K562 (cell line): ENCODE data around the gene HRAS. TPM values are rescaled to one million over a fixed set of nuclear protein-coding genes. Genes with fewer than 3 reads are reported as not detected.

Experiments
- CAMTA2 ChIP-seq: fragments of 250-450 bp; sonication (Bioruptor Pico); conservative IDR thresholded peaks from 2 replicates; pipeline ENCODE4 v1.5.1; 2022
- CBFB ChIP-seq: sonication (generic); formaldehyde crosslinking; IDR thresholded peaks from 2 replicates; pipeline ENCODE4 v1.4.0; 2020; ENCODE audit warnings: mild to moderate bottlenecking, missing genetic modification reagents
- GTF3C2 ChIP-seq: IDR thresholded peaks from 3 replicates; pipeline ENCODE4 v1.6.1; 2011; ENCODE audit warnings: borderline replicate concordance, mild to moderate bottlenecking, moderate library complexity; ENCODE audit not compliant: insufficient read length; ENCODE audit errors: extremely low read depth
- HDAC3 ChIP-seq: fragments of 450-650 bp; IDR thresholded peaks from 2 replicates; pipeline ENCODE4 v1.6.1; 2018; ENCODE audit warnings: borderline replicate concordance, mild to moderate bottlenecking, moderate library complexity; ENCODE audit not compliant: partially characterized antibody
- MAFF ChIP-seq: IDR thresholded peaks from 2 replicates; pipeline ENCODE4 v1.6.1; 2012; ENCODE audit warnings: low read length, improper control_type of control experiment
- RFX5 ChIP-seq: IDR thresholded peaks from 2 replicates; pipeline ENCODE4 v1.6.1; 2011; ENCODE audit warnings: low read depth, mild to moderate bottlenecking, improper control_type of control experiment, low read length
- SRSF1 ChIP-seq: fragments of 200-400 bp; formaldehyde crosslinking; IDR thresholded peaks from 2 replicates; pipeline ENCODE4 v1.6.1; 2017; ENCODE audit warnings: mild to moderate bottlenecking, low read depth, low read length, moderate library complexity
- TCF7L2 ChIP-seq: fragments of 150-350 bp; IDR thresholded peaks from 2 replicates; pipeline ENCODE4 v1.6.1; 2016; ENCODE audit warnings: low read depth, mild to moderate bottlenecking, low read length, moderate library complexity
- THRAP3 ChIP-seq: fragments of 450-650 bp; IDR thresholded peaks from 2 replicates; pipeline ENCODE4 v1.6.1; 2016; ENCODE audit warnings: mild to moderate bottlenecking, inconsistent platforms, borderline replicate concordance
- WHSC1 ChIP-seq: IDR thresholded peaks from one replicate; pipeline ENCODE4 v1.6.1; 2012; ENCODE audit warnings: low read length, control low read depth, inconsistent platforms
- ZNF76 ChIP-seq: fragments of 250-450 bp; sonication (Bioruptor Pico); IDR thresholded peaks from 2 replicates; pipeline ENCODE4 v1.4.0; 2020; ENCODE audit warnings: mild to moderate bottlenecking, moderate library complexity, borderline replicate concordance
- ZSCAN29 ChIP-seq: fragments of 450-650 bp; IDR thresholded peaks from 2 replicates; pipeline ENCODE4 v1.6.1; 2017
- polyA plus RNA-seq, 8 experiments: library from polyadenylated mRNA; depleted of rRNA in 4 of 8; stranded (reverse) in 5 of 8; unstranded in 3 of 8; fragments of >200 nt; fragmentation: Nextera tagmentation in 2 of 8; fragmentation: Illumina TruSeq in 1 of 8; extraction: Ambion mirVana in 2 of 8; extraction: Trizol in 1 of 8; gene quantifications; 2 replicates each; pipeline versions ENCODE4 v1.2.1 to v1.2.3, GENCODE V29; 2011 to 2014; ENCODE audit warnings: inconsistent platforms in 1 of 8, missing spikeins in 1 of 8
- total RNA-seq, 7 experiments: library from RNA; depleted of rRNA in 6 of 7; stranded (reverse); fragments of >200 nt in 6 of 7; fragmentation: Illumina TruSeq in 2 of 7; extraction: Trizol in 2 of 7; gene quantifications; 2 replicates each; pipeline versions ENCODE4 v1.2.1 to v1.2.3, GENCODE V29; 2011 to 2021; ENCODE audit warnings: low replicate concordance in 1 of 7
- TF ChIP-seq, protein P1 (sequence below), 3 experiments: fragments of 200-800 bp in 1 of 3; fragments of 250-450 bp in 1 of 3; fragments of 450-650 bp in 1 of 3; sonication (Bioruptor Pico) in 1 of 3; sonication (Bioruptor generic) in 1 of 3; formaldehyde crosslinking in 1 of 3; IDR thresholded peaks; 2 replicates each; pipeline versions ENCODE4 v1.6.1 to v1.8.0; 2016 to 2022; ENCODE audit warnings: mild to moderate bottlenecking in 2 of 3, missing genetic modification characterization in 2 of 3, missing compliant biosample characterization in 1 of 3, moderate library complexity in 1 of 3
- TF ChIP-seq, protein P2 (sequence below): fragments of 250-450 bp; sonication (Bioruptor Pico); IDR thresholded peaks from 2 replicates; pipeline ENCODE4 v1.8.0; 2022; ENCODE audit warnings: inconsistent platforms, mild to moderate bottlenecking, moderate library complexity, borderline replicate concordance
- TF ChIP-seq, protein P3 (sequence below): fragments of 250-450 bp; sonication (Bioruptor Pico); IDR thresholded peaks from 2 replicates; pipeline ENCODE4 v1.8.0; 2022; ENCODE audit warnings: moderate library complexity, mild to moderate bottlenecking, inconsistent platforms
- TF ChIP-seq, protein P4 (sequence below): fragments of 250-450 bp; sonication (Bioruptor Pico); IDR thresholded peaks from 2 replicates; pipeline ENCODE4 v1.4.0; 2020; ENCODE audit warnings: mild to moderate bottlenecking, moderate library complexity

HRAS gene
- total and polyA plus RNA-seq, 9 of the 15 experiments (the other 6 are each of a cell fraction or from before 2014, with no cell fraction given): 2.8 to 73.5 (median 29.6) TPM

DNA sequence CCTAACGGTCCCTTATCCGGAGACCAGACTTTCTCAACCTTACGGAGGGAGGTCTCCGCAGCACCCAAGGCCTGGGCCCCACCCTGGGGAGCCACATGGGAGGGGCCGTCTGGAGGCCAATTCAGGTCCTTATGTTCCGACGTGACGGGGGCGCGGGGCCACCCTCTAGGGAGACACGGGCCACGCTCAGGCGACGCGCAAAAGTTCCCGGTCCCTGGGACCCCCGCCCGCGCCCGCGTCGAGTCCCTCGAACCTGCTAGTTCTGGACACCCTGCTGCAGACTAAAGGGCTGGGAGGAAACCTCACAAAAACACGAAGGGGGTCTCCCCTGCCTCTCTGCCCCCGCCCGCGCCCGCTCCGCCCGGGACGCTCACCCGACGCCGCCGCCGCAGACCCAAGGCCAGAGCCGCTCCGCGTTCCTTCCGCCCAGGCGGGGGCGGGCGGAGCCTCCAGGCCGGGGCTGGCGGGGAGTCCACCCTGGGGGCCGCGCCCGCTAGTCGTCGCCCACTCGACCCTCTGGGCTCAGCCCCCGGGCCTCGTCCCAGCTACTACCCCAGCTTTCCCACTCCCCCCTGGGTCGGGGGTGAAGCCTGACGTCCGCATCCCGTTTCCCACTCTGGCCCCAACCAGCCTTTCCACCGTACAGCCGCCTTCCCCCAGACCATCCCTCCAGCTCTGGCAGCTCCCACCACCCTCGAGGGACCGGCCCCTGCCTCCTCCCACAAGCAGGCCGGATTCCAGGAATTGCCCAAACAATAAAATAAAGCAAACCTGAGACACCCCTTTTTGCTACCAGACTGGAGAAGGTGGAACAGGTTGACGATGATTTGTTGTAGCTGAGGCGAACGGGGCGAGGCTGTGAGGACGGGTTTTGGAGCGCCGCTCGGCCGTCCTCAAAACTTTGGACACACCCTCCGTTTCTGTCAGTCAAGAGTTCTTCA is 31.1 kb downstream of the HRAS start (continued):
- TF ChIP-seq, protein P1, sequence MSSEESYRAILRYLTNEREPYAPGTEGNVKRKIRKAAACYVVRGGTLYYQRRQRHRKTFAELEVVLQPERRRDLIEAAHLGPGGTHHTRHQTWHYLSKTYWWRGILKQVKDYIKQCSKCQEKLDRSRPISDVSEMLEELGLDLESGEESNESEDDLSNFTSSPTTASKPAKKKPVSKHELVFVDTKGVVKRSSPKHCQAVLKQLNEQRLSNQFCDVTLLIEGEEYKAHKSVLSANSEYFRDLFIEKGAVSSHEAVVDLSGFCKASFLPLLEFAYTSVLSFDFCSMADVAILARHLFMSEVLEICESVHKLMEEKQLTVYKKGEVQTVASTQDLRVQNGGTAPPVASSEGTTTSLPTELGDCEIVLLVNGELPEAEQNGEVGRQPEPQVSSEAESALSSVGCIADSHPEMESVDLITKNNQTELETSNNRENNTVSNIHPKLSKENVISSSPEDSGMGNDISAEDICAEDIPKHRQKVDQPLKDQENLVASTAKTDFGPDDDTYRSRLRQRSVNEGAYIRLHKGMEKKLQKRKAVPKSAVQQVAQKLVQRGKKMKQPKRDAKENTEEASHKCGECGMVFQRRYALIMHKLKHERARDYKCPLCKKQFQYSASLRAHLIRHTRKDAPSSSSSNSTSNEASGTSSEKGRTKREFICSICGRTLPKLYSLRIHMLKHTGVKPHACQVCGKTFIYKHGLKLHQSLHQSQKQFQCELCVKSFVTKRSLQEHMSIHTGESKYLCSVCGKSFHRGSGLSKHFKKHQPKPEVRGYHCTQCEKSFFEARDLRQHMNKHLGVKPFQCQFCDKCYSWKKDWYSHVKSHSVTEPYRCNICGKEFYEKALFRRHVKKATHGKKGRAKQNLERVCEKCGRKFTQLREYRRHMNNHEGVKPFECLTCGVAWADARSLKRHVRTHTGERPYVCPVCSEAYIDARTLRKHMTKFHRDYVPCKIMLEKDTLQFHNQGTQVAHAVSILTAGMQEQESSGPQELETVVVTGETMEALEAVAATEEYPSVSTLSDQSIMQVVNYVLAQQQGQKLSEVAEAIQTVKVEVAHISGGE (CRISPR knock-in tag; IDR thresholded peaks at IDR 0.05): no peak
- TF ChIP-seq, protein P2, sequence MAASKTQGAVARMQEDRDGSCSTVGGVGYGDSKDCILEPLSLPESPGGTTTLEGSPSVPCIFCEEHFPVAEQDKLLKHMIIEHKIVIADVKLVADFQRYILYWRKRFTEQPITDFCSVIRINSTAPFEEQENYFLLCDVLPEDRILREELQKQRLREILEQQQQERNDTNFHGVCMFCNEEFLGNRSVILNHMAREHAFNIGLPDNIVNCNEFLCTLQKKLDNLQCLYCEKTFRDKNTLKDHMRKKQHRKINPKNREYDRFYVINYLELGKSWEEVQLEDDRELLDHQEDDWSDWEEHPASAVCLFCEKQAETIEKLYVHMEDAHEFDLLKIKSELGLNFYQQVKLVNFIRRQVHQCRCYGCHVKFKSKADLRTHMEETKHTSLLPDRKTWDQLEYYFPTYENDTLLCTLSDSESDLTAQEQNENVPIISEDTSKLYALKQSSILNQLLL: no peak
- TF ChIP-seq, protein P3, sequence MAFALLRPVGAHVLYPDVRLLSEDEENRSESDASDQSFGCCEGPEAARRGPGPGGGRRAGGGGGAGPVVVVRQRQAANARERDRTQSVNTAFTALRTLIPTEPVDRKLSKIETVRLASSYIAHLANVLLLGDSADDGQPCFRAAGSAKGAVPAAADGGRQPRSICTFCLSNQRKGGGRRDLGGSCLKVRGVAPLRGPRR: no peak
- TF ChIP-seq, protein P4, sequence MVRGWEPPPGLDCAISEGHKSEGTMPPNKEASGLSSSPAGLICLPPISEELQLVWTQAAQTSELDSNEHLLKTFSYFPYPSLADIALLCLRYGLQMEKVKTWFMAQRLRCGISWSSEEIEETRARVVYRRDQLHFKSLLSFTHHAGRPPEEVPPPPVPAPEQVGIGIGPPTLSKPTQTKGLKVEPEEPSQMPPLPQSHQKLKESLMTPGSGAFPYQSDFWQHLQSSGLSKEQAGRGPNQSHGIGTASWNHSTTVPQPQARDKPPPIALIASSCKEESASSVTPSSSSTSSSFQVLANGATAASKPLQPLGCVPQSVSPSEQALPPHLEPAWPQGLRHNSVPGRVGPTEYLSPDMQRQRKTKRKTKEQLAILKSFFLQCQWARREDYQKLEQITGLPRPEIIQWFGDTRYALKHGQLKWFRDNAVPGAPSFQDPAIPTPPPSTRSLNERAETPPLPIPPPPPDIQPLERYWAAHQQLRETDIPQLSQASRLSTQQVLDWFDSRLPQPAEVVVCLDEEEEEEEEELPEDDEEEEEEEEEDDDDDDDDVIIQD (CRISPR knock-in tag): no peak
- TF ChIP-seq HDAC3 (no peak), SRSF1 (no peak), ZSCAN29 (no peak), WHSC1 (no peak), CBFB (CRISPR knock-in tag) (no peak), THRAP3 (no peak), GTF3C2 (no peak), ZNF76 (CRISPR knock-in tag) (0 out of 2 replicates have a peak, but pooled peaks have one; percentile 43), CAMTA2 (CRISPR knock-in tag) (no peak), RFX5 (no peak), TCF7L2 (no peak), MAFF (no peak)
